ENCODE measurements around the gene ADD1. TPM values are rescaled to one million over a fixed set of nuclear protein-coding genes. Genes with fewer than 3 reads are reported as not detected.

Gene ADD1
- polyA plus RNA-seq, 3 donors = 76.1 to 122 (median 103) TPM

DNA sequence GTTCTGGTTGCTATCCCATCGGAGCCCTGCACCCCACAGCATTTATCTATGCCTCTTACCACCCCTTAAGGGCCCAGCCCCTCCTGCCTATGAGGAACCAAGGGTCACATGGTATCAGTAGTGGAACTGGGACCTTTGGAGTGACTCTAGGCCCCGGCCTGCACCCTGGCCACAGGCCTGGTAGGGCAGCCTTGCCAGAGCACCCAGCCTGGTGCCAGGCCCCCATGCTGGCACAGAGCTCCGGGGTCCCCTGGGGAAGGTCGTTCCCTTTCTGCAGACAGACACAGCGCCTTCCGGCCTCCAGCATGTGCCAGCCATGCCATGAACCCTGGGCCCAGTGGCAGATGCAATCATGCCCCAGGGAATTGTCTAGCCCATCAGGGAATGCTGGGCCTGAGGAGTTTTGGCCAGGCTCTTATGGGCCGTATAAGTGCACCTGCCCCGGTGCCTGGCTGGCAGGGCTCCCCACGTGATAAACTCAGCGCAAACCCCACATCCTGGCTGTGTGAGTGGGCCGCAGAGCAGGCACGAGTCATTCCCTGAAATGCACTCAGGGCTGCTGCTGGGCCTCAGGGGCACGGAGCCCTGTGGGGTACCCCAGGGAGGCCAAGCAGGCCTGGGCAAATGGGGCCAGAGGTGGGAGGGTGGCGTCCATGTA, 19.8 kb upstream of the ADD1 start:
- Histone ChIP-seq H3K79me2 (ENCODE audit: insufficient read depth, low read length) (peaks cover 79% of the 10 kb centered on the region), H3K36me3 (replicated peaks in 1 of 2; ENCODE audit: control insufficient read depth in 1 of 2, insufficient read depth in 2 of 2, low read length in 2 of 2) (peaks cover 93 to 97% of the 10 kb centered on the region in 2 donors), H3K9ac (ENCODE audit: insufficient read depth, low read length, poor library complexity, severe bottlenecking) (no peak overlapping the region), H3K4me2 (replicated peaks; ENCODE audit: extremely low read depth, low read length, poor library complexity, severe bottlenecking) (no peak overlapping the region), H3K9me3 (replicated peaks in 1 of 2; ENCODE audit: control insufficient read depth in 1 of 2, insufficient read depth in 1 of 2, low read length in 2 of 2) (no peaks in the 10 kb centered on the region), H3K4me1 (ENCODE audit: control insufficient read depth in 1 of 2, insufficient read depth in 2 of 2, low read length in 2 of 2) (peaks cover under 1 to 2% of the 10 kb centered on the region in 2 donors), H3K27ac (ENCODE audit: low read depth in 1 of 2, low read length in 2 of 2) (peak overlapping the region in 1 of 2 donors; percentile 31), H4K20me1 (ENCODE audit: insufficient read depth, low read length) (peaks cover 100% of the 10 kb centered on the region), H2AFZ (ENCODE audit: insufficient read depth, low read depth, low read length, poor library complexity, severe bottlenecking) (no peak overlapping the region), H3K27me3 (ENCODE audit: control insufficient read depth in 2 of 2, insufficient read depth in 2 of 2, low read length in 2 of 2) (no peaks in the 10 kb centered on the region), H3K4me3 (replicated peaks in 1 of 3; ENCODE audit: low read depth in 2 of 3, low read length in 3 of 3) (no peak overlapping the region)
- DNase-seq = no peak
- intact Hi-C loops (cut with micrococcal nuclease) = no loop called here
- TF ChIP-seq, protein P1, sequence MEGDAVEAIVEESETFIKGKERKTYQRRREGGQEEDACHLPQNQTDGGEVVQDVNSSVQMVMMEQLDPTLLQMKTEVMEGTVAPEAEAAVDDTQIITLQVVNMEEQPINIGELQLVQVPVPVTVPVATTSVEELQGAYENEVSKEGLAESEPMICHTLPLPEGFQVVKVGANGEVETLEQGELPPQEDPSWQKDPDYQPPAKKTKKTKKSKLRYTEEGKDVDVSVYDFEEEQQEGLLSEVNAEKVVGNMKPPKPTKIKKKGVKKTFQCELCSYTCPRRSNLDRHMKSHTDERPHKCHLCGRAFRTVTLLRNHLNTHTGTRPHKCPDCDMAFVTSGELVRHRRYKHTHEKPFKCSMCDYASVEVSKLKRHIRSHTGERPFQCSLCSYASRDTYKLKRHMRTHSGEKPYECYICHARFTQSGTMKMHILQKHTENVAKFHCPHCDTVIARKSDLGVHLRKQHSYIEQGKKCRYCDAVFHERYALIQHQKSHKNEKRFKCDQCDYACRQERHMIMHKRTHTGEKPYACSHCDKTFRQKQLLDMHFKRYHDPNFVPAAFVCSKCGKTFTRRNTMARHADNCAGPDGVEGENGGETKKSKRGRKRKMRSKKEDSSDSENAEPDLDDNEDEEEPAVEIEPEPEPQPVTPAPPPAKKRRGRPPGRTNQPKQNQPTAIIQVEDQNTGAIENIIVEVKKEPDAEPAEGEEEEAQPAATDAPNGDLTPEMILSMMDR (IDR thresholded peaks at IDR 0.05) = no peak
- Mint-ChIP-seq H3K4me3 (no peak overlapping the region), H3K27ac (no peak overlapping the region), H3K36me3 (peaks cover 83 to 98% of the 10 kb centered on the region in 2 donors), H3K4me1 (peaks cover 9% of the 10 kb centered on the region), H3K9me3 (no peaks in the 10 kb centered on the region), H3K27me3 (ENCODE audit: low read depth in 3 of 3) (peaks cover 0 to 2% (median 0%) of the 10 kb centered on the region in 3 donors)
- 85% methylated on average over 12 of the region's 14 CpGs for WGBS (ENCODE audit: insufficient coverage)

DNA sequence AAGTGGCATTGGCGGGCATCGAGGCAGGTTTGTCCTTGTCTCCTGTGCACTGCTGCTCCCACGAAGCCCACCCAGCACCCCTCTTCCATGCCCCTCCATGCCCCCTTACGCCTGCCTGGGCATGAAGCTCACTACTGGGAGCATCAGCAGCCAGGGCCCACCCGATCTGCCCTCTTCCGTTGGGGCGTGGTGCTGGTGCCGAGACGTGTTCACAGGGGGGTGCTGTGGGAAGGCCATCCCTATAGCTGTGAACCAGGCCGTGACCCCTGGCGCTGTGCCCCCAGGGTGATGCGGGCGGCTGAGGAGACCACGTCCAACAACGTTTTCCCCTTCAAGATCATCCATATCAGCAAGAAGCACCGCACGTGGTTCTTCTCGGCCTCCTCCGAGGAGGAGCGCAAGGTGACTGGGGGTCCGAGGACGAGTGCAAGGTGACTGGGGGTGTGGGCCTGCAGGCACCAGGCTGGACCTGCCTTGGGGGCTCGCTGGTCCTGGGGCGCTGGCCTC, 19.3 kb upstream of the ADD1 start:
- Histone ChIP-seq H4K20me1 (ENCODE audit: insufficient read depth, low read length) (peaks cover 100% of the 10 kb centered on the region), H3K27ac (ENCODE audit: low read depth in 1 of 2, low read length in 2 of 2) (no peak overlapping the region), H3K9ac (ENCODE audit: insufficient read depth, low read length, poor library complexity, severe bottlenecking) (no peak overlapping the region), H3K36me3 (replicated peaks in 1 of 2; ENCODE audit: control insufficient read depth in 1 of 2, insufficient read depth in 2 of 2, low read length in 2 of 2) (peaks cover 98 to 99% of the 10 kb centered on the region in 2 donors), H3K27me3 (ENCODE audit: control insufficient read depth in 2 of 2, insufficient read depth in 2 of 2, low read length in 2 of 2) (no peaks in the 10 kb centered on the region), H3K4me1 (ENCODE audit: control insufficient read depth in 1 of 2, insufficient read depth in 2 of 2, low read length in 2 of 2) (no peaks in the 10 kb centered on the region), H3K79me2 (ENCODE audit: insufficient read depth, low read length) (peaks cover 73% of the 10 kb centered on the region), H3K9me3 (replicated peaks in 1 of 2; ENCODE audit: control insufficient read depth in 1 of 2, insufficient read depth in 1 of 2, low read length in 2 of 2) (no peaks in the 10 kb centered on the region), H3K4me3 (replicated peaks in 1 of 3; ENCODE audit: low read depth in 2 of 3, low read length in 3 of 3) (no peak overlapping the region), H2AFZ (ENCODE audit: insufficient read depth, low read depth, low read length, poor library complexity, severe bottlenecking) (no peak overlapping the region), H3K4me2 (replicated peaks; ENCODE audit: extremely low read depth, low read length, poor library complexity, severe bottlenecking) (no peak overlapping the region)
- peaks cover 0 to 1% (median 0%) of the 10 kb centered on the region in 7 donors for H3K9me3 Mint-ChIP-seq
- peaks cover 6% of the 10 kb centered on the region for H3K4me1 Mint-ChIP-seq
- WGBS (ENCODE audit: insufficient coverage) = 94% methylated on average over 21 of the region's 24 CpGs
- intact Hi-C loops (cut with micrococcal nuclease) = no loop called here
- H3K27me3 Mint-ChIP-seq (ENCODE audit: low read depth in 3 of 3) = peaks cover 0 to 2% (median 0%) of the 10 kb centered on the region in 3 donors
- TF ChIP-seq, protein P1 (IDR thresholded peaks at IDR 0.05) = no peak
- no peak for DNase-seq
- H3K36me3 Mint-ChIP-seq = peaks cover 86 to 99% of the 10 kb centered on the region in 2 donors
- peak overlapping the region in 2 of 7 donors; percentile 2 to 46 for H3K27ac Mint-ChIP-seq
- H3K4me3 Mint-ChIP-seq = no peak overlapping the region
